ENCODE data around the gene METRN.
"Not testable (repeated sequence)": the region's sequence is repeated elsewhere in the genome, so short reads cannot be mapped to it uniquely, and the experiment has no call there.

METRN gene

DNA sequence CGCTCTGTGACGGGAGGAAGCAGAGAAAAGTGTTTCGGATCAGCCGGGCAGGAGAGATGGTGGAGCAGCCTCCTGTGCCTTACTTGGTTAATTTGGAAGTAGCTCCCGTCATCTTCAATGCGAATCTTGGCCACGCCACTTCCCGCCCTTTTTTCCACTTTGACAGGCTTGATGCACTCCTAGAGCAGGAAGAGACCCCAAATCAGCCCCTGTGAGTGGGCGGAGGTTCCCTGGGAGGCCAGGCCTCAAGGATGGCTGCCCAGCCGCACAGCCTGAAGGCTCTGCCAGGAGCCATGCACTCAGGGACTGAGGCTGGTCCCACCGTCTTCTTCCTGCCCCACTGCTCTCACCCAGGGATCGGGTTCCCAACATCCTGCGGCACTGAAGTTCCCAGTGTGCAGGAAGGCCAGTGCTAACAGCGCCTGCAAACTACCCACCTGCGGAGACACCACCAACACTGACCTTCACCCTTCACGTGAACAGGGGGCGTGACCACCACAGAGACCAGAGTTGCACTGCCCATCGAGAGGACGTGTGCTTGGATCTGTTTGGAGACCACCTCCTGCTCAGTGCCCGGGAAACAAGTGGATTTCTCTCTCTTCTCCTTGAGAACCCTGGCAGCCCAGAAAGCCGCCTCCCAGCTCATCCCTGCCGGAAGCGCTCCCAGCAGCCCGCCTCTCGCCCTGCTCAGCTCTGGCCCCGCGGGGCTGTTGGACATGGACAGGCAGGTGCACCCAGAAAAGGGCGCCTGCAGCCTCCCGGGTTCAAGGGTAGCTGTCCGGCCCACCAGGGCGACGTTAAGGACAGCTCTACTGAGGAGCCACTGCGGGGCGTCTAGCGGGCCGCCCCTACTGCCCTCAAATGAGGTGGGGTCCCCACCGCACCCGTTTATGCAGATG is 24.9 kb downstream of the METRN start:
- DNase-seq: no peak

- DNase-seq: no peak
Measured at GRCh38 chr16:740459-740763, 25.5 kb downstream of the METRN start.

DNA sequence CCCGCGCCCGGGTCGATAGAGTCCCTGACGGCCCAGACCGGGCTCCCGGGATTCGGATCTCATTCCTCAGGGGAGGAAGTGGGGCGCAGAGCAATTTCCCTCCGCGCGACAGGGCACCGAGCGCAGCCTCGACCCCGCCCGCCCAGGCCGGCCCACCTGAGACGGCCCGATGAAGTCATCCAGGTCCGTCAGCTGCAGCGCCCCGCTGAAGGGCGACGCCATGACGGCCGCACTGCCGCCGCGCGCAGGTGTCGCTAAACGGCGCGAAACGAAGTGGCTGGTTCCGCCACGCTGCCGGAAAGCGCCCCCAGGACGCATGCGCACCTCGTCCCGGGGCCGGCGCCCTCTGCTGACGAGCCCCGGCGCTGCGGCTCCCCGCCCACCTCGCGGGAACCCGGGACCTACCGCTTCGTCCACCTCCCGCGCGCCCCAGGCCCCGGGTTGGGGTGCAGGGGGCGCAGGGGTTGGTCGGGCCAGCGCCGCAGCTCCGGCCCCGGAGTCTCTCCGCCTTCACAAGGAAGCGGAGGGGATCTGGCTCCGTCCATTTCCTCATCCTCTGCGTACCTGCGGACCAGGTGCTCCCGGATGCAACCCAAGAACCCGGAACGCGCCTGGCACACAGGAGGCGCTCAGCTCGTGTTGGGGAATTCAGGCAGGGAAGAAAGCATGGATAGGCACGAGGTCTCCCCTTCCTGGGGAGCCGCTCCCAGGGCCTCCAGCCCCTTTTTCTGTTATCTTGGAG is 26.0 kb downstream of the METRN start, which contains the start of gene CIAO3:
TSS of gene CIAO3 (minus strand) at position 234 of the 742 bp plus-strand sequence. CDS start at position 222, 12 bp downstream.
- peak; percentile 92 for DNase-seq

DNA sequence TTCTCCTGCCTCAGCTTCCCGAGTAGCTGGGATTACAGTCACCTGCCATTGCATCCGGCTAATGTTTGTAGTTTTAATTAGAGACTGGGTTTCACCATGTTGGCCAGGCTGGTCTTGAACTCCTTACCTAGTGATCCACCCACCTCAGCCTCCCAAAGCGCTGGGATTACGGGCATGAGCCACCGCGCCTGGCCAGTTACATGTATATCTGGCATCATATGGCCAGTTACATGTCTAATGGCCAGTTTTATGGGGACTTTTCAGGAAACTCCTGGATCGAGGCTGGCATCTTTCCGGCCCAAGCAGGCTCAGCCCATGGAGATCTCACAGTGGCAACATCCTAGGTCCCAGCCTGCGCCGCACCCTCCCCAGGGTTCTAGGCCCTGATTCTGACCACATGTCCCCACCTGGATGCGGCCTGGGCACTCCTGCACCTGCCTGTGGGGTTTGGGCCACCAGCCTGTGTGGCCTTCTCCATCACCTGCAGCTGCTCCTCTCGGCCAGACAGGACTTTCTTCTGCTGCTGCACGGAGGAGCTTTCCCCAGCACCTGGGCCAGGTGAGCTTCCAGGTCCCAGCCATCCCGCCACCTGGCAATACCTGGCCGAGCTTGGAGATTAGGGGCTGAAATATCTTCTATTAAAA is 27.2 kb downstream of the METRN start:
- DNase-seq: no peak

GRCh38 chr16:742894-743293 is 28.0 kb downstream of the METRN start:
- DNase-seq: not testable (repeated sequence)

GRCh38 chr16:743794-744500 is 29.0 kb downstream of the METRN start:
- no peak for DNase-seq

- DNase-seq: no peak
Measured at GRCh38 chr16:745739-746138, 30.8 kb downstream of the METRN start.

GRCh38 chr16:746637-747036 is 31.7 kb downstream of the METRN start:
- DNase-seq: no peak

DNA sequence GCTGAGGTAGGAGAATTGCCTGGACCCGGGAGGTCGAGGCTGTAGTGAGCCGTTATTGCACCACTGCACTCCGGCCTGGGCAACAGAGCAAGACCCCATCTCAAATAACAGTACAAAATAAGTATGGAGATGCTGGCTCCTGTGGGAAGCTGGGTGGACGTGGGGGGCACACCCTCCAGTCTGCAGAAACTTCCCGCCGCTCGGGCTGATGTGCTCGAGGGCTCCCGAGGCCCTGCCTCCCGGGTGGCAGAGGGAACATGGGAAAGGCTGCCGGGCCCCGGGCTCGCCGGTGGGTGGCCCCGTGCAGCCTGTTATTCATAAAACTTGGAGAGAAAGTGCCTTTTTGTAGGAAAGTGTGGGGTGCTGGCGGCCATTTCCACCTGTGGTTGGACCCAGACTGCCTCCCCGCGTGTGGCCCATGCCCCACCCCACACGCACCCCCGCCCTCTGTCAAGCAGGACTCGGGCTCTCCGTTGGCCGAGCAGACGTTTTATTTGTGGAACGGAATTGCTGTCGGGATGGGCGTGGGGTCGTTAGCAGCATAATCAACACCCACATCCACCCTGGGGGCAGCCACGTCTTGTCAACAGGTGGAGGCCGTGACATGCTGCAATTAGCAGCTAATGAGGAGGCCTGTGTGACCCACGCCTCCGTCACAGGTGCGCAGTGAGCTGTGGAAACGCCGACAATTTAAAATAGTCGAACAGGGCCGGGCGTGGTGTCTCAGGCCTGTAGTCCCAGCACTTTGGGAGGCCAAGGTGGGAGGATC is 33.2 kb downstream of the METRN start:
- DNase-seq: no peak

DNA sequence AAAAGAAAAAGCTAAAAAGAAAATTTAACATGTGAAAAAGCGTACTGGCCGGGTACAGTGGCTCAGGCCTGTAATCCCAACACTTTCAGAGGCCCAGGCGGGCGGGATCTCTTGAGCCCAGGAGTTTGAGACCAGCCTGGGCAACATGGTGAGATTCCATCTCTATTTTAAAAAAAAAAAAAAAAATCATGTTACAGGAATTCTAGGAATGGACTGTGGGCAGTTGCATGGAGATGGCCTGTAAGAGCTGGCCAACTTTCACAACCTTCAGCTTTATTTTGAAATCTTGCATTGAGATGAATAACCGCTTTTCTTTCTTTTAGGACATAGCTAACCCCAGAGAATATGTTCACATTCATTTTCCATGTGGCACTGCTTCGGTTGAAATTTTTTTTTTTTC is 34.1 kb downstream of the METRN start:
- no peak for DNase-seq

DNA sequence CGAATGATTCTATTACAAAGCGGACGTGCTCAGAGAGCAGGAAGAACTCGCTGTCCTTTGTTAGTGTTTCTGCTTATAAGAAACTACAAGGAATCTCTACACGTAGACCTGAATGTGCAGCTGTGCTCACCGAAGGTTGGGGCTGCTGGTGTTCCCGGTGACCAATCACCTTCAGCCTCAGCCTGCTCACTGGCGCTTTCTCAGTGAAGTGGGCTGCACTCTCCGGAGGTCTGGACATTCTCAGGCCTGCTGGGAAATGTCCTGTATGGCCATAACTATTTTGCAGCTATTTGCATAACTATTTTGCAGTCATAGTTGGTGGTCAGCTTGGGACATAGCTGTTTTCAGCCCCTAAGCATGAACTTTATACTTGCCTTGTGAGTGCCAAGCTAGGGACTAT is 35.6 kb downstream of the METRN start:
- no peak for DNase-seq

- no peak for DNase-seq
Measured at GRCh38 chr16:751152-752006, 36.5 kb downstream of the METRN start.

- no peak for DNase-seq
Measured at GRCh38 chr16:752007-752312, 37.0 kb downstream of the METRN start.

DNA sequence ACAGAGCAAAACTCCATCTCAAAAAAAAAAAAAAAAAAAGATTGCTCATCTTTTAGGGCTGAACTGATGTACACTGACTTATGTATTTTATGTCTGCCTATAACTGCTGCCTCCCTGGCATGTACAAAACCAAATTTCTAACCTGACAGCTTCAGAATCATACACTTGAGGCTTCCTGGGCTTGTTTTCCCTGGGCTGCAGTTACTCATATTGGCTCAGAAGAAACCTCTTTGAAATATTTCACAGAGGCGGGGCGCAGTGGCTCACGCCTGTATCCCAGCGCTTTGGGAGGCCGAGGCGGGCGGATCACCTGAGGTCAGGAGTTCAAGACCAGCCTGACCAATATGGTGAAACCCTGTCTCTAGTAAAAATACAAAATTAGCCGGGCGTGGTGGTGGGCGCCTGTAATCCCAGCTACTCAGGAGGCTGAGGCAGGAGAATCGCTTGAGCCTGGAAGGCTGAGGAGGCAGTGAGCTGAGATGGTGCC is 39.2 kb downstream of the METRN start:
- not testable (repeated sequence) for DNase-seq

GRCh38 chr16:754656-755055 is 39.7 kb downstream of the METRN start:
- no peak for DNase-seq

GRCh38 chr16:756428-756827 is 41.5 kb downstream of the METRN start:
- DNase-seq: no peak

- DNase-seq: no peak
Measured at GRCh38 chr16:759110-759910, 44.4 kb downstream of the METRN start.

- DNase-seq: no peak
Measured at GRCh38 chr16:760065-760464, 45.1 kb downstream of the METRN start.

DNA sequence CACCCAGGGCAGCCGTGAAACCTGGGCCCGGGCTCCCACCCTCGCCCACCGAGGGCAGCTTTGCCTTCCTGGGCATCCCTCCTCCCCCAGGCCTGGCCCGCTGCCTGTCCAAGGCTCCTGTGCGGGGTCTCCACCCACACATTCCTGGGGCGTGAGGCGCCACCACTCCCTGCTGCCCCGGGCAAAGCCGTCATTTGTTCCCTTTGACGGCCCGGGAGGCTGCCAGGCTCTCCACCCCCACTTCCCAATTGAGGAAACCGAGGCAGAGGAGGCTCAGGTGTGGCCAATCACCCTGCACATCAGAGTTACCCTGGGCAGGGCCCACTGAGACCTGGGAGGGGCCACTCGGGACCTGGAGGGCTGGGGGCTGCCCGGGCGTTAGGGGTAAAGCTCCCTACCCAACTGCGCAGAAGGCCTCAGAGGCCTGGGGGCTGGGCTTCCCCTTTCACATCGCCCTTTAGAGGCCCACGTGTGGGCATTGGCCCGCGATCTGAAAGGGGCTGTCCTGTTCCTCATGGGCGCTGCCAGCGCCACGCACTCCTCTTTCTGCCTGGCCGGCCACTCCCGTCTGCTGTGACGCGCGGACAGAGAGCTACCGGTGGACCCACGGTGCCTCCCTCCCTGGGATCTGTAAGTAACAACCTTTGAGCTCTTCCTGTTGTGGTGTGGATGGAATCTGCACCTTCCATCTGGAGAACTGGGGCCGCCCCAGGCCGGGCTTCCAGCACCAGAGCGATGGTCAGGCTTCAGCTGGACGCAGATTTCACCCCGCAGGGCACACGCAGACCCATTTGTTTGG is 45.8 kb downstream of the METRN start, which contains the start of gene MSLN:
TSS of gene MSLN (plus strand) at position 190 of the 799 bp plus-strand sequence. CDS start 1,947 bp downstream, outside the sequence.
- DNase-seq: no peak

Measured in activated CD4-positive, alpha-beta T cell treated with anti-CD3 and anti-CD28 coated beads for 1 hour (primary cell).